ENCODE measurements around the gene SYK.
"Not testable (repeated sequence)": the region's sequence is repeated elsewhere in the genome, so short reads cannot be mapped to it uniquely, and the experiment has no call there.

SYK gene

DNA sequence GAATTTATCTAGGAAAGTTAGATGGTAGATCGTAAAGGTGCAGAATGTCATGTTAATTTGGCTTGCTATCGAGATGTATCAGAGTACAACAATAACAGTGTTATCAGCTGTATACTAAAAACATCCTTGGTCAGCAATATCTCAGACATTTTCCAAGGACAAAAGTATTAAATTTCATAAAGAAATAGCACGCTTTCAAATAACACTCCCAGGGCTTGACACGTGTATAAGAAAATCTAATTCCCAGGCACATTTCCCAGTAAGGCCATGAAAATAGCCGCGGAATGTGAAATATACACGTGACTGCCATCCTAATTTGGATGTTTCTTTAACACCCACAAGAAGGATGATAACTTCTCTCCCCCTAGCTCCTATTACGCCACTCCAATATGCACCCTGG, 17.7 kb upstream of the SYK start (continued):
- TF ChIP-seq ZBTB10 (tag by site-specific recombination; IDR thresholded peaks at IDR 0.05) (no peak), ZNF843 (tag by site-specific recombination; IDR thresholded peaks at IDR 0.05) (no peak), ZNF146 (tag by site-specific recombination; IDR thresholded peaks at IDR 0.05) (no peak), ZNF571 (tag by site-specific recombination; IDR thresholded peaks at IDR 0.05) (no peak), ZNF768 (tag by site-specific recombination; IDR thresholded peaks at IDR 0.05) (no peak), ZFP3 (tag by site-specific recombination; IDR thresholded peaks at IDR 0.05; ENCODE audit: low read depth) (no peak)

DNA sequence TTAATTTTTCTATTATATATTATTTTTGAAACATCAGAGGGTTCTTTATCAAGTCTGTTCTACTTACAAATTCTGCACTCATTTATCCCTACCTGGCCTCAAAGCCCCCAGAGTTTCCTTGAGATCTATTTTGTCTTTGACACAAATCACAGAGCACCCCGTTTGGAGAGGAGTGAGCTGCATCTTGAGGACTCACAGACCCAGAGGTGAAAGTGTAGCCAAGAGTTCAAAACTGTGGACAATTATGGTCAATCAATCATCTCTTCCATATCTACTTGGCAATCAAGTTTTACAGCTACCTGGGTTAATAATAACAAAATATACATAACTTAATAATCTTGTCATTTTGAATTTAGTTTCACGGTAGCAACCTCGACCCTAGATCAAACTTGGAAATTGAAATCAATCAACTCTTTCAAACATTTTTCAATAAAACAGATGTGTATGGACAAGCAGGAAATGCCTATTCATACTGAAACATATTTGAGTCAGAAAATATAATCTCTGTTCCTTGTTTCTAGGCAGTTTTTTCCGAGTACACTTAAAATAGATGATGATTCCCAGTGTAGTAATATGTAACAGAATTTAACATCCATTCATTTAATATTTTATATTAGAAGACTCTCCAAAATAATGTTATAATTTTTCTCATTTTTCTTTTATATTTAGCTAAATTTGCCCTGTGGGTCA, 13.7 kb upstream of the SYK start:
- TF ChIP-seq YY2 (tag by site-specific recombination; IDR thresholded peaks at IDR 0.05) (no peak), ZNF157 (tag by site-specific recombination; IDR thresholded peaks at IDR 0.05) (no peak), ZNF580 (tag by site-specific recombination; IDR thresholded peaks at IDR 0.05) (no peak), KLF16 (tag by site-specific recombination; IDR thresholded peaks at IDR 0.05) (no peak), HOXD13 (CRISPR knock-in tag; IDR thresholded peaks at IDR 0.05; ENCODE audit: borderline replicate concordance) (no peak), ZNF433 (tag by site-specific recombination; IDR thresholded peaks at IDR 0.05; ENCODE audit: low read depth) (no peak)
- TF ChIP-seq, protein P1, sequence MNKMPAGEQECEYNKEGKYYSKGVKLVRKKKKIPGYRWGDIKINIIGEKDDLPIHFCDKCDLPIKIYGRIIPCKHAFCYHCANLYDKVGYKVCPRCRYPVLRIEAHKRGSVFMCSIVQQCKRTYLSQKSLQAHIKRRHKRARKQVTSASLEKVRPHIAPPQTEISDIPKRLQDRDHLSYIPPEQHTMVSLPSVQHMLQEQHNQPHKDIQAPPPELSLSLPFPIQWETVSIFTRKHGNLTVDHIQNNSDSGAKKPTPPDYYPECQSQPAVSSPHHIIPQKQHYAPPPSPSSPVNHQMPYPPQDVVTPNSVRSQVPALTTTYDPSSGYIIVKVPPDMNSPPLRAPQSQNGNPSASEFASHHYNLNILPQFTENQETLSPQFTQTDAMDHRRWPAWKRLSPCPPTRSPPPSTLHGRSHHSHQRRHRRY (tag by site-specific recombination; IDR thresholded peaks at IDR 0.05), result no peak
- H3K27ac ChIP-seq (ENCODE audit: extremely low read depth, low read depth, low read length), result no peak overlapping the region
- no peaks in the 10 kb centered on the region for H3K36me3 ChIP-seq (ENCODE audit: control insufficient read depth in 2 of 2, insufficient read depth in 1 of 2, low read length in 2 of 2)
- no peak overlapping the region for H3K4me3 ChIP-seq (ENCODE audit: low read depth, low read length)
- no peaks in the 10 kb centered on the region for H3K9me3 ChIP-seq (ENCODE audit: control insufficient read depth, insufficient read depth, low read depth, low read length)
- ChIA-PET POLR2A (no interaction called here), CTCF (interaction anchor here (0.7 kb wide), 1 partner anchor 176 kb away, joined by 4 read pairs; no protein-coding TSS in a partner anchor)
- H3K4me1 ChIP-seq (ENCODE audit: control insufficient read depth, insufficient read depth, low read length), result peaks cover 6% of the 10 kb centered on the region

DNA sequence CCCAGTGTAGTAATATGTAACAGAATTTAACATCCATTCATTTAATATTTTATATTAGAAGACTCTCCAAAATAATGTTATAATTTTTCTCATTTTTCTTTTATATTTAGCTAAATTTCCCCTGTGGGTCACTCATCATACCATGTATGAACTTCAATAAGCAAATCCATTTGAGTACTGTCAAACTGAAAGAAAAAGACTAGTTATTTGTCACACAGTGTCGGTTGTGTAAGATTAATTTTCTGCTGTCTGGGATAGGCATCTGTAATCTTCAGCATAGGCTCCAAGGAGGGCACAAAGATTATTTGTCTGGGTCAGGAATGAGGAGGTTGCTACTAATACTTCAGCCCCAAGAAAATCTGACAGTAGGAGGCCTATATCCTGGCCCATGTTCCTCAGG, 13.1 kb upstream of the SYK start:
- H3K27ac ChIP-seq (ENCODE audit: extremely low read depth, low read depth, low read length); H3K9me3 ChIP-seq (ENCODE audit: control insufficient read depth, insufficient read depth, low read depth, low read length); H3K4me1 ChIP-seq (ENCODE audit: control insufficient read depth, insufficient read depth, low read length); H3K36me3 ChIP-seq (ENCODE audit: control insufficient read depth in 2 of 2, insufficient read depth in 1 of 2, low read length in 2 of 2); H3K4me3 ChIP-seq (ENCODE audit: low read depth, low read length); CTCF ChIA-PET; POLR2A ChIA-PET: not testable (repeated sequence)

GRCh38 chr9:90789408-90789807, 12.2 kb upstream of the SYK start:
- ChIA-PET CTCF (interaction anchor here (0.6 kb wide), 1 partner anchor 12 kb away, joined by 3 read pairs; no protein-coding TSS in a partner anchor), POLR2A (no interaction called here)
- H3K4me1 ChIP-seq (ENCODE audit: control insufficient read depth, insufficient read depth, low read length), result no peaks in the 10 kb centered on the region
- TF ChIP-seq REST (tag by site-specific recombination; IDR thresholded peaks at IDR 0.05), result no peak
- no peak for TF ChIP-seq ZNF513 (tag by site-specific recombination; IDR thresholded peaks at IDR 0.05)
- no peak for TF ChIP-seq SP7 (tag by site-specific recombination; IDR thresholded peaks at IDR 0.05)
- TF ChIP-seq ZNF404 (tag by site-specific recombination; IDR thresholded peaks at IDR 0.05), result no peak
- TF ChIP-seq, protein P2, sequence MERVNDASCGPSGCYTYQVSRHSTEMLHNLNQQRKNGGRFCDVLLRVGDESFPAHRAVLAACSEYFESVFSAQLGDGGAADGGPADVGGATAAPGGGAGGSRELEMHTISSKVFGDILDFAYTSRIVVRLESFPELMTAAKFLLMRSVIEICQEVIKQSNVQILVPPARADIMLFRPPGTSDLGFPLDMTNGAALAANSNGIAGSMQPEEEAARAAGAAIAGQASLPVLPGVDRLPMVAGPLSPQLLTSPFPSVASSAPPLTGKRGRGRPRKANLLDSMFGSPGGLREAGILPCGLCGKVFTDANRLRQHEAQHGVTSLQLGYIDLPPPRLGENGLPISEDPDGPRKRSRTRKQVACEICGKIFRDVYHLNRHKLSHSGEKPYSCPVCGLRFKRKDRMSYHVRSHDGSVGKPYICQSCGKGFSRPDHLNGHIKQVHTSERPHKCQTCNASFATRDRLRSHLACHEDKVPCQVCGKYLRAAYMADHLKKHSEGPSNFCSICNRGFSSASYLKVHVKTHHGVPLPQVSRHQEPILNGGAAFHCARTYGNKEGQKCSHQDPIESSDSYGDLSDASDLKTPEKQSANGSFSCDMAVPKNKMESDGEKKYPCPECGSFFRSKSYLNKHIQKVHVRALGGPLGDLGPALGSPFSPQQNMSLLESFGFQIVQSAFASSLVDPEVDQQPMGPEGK (tag by site-specific recombination; IDR thresholded peaks at IDR 0.05), result no peak
- TF ChIP-seq ZNF302 (tag by site-specific recombination; IDR thresholded peaks at IDR 0.05; ENCODE audit: low read depth), result no peak

More at GRCh38 chr9:90789408-90789807, 12.2 kb upstream of the SYK start:
- H3K4me3 ChIP-seq (ENCODE audit: low read depth, low read length), result no peak overlapping the region
- no peaks in the 10 kb centered on the region for H3K36me3 ChIP-seq (ENCODE audit: control insufficient read depth in 2 of 2, insufficient read depth in 1 of 2, low read length in 2 of 2)
- no peak overlapping the region for H3K27ac ChIP-seq (ENCODE audit: extremely low read depth, low read depth, low read length)
- H3K9me3 ChIP-seq (ENCODE audit: control insufficient read depth, insufficient read depth, low read depth, low read length), result no peaks in the 10 kb centered on the region

Data from HEK293 (cell line).